GM18873 (cell line): ENCODE results near the gene LRRC32.
"Not testable (repeated sequence)": the region's sequence is repeated elsewhere in the genome, so short reads cannot be mapped to it uniquely, and the experiment has no call there.

Source experiments
- ATAC-seq: cut with Tn5 transposase; IDR thresholded peaks from one replicate; pipeline ENCODE4 v1.9.1; 2021; ENCODE audit warnings: mild to moderate bottlenecking, moderate library complexity, moderate number of reproducible peaks; ENCODE audit not compliant: unreplicated experiment, low FRiP score

Gene LRRC32

DNA sequence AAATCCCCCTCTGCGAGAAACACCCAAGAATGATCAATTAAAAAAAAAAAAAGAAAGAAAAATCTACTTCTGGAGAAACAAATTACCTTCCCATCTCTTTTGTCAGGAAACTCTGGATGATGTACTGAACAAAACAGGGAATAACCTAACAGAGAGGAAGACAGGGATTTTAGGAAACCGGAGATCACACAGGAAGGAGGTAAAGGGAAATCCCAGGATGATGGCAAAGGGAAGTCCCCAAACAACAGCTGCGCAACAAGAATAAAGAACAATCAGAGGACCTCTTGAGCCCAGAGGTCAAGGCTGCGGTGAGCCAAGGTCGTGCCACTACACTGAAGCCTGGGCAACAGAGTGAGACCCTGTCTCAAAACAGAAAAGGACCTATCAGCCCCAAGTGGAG is 50.7 kb downstream of the LRRC32 start:
- not testable (repeated sequence) for ATAC-seq

DNA sequence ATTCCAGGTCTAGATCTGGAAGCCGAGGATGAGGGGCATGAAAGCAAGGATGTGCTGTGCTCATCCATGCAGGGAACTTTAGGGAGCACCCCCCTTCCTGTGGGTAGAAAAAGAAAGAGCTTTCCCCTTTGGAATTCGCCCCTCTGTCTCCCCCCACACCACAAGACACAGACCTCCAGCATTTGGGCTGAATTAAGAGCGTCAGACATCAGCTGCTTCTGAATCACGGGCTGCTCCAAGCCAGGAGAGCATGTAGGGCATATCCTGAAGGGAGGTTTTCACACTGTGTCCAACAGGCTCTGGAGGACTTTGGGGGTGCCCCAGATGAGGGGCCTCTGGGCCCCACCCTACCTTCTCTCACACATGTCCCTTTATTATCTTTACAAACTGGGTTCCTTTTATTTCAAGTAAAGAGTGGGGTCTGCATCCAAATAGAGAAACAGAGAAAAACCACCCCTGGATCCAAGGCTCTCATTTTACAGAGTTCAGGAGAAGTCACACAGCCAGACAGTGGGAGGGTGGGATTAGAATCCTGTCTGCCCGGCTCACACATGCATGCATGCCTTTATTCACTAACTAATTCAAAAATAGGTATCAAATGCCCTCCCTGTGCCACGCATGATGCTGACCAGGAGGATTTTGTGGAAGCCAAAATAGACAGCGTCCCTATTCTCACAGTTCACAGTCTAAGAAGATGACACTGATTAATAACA is 52.8 kb downstream of the LRRC32 start:
- no peak for ATAC-seq

DNA sequence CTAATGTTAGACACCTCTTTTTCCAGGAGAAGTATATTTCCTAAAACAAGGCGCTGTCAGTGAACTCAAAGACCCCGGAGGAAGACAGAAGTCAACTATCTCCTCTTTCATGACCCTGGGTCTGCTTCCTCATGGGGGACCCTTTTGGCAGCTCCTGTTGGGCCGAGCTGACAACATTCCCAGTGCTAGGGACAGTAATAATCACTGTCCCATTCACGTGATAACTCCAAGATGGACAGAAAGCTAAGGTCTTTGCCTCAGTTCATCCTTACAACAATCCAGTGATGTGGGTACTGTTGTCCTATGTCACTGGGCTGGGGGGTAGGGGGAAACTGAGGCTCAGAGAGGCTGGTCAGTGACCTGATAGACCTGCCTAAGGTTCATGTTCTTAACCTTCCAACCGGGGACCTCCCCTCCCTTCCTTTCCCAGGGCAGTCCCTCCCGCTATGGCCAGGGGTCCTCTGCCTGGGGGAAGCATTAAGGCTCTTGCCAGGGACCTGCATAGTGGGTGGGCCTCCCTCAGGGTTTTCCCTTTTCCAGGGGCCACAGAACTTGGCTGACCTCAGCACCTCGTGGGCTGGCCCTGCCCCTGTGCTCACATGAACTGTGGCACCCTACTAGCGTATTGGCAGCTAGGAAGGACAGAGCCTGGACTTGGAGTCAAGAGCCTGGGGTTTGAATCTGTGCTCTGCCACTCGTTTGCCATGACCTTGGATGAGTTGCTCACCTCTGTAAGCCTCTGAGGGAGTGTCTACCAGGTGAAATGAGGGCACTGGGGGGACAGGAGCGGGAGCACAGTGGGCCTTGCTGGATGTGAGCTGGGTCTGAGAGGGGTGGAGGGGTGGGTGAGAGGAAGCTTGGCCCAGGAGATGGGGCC is 53.6 kb downstream of the LRRC32 start:
- ATAC-seq: no peak

DNA sequence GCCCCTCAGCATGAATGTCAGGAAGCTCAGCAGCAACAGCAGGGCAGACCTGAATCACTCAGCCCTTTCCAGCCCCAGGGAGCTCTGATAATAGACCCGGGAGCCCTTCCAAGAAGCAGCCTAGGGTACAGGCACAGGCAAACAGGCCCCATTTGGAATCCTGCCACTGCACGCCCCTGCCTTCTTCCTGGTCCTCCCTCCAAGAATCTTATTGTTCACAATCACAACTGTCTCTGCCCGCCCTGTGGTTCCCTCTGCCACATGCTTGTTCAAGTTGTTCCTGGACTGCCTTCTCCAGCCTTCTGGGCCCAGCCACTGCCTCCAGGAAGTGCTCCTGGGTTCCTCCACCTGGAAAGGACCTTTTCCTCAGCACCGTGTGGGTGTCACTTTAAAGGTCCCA is 54.6 kb downstream of the LRRC32 start:
- no peak for ATAC-seq

DNA sequence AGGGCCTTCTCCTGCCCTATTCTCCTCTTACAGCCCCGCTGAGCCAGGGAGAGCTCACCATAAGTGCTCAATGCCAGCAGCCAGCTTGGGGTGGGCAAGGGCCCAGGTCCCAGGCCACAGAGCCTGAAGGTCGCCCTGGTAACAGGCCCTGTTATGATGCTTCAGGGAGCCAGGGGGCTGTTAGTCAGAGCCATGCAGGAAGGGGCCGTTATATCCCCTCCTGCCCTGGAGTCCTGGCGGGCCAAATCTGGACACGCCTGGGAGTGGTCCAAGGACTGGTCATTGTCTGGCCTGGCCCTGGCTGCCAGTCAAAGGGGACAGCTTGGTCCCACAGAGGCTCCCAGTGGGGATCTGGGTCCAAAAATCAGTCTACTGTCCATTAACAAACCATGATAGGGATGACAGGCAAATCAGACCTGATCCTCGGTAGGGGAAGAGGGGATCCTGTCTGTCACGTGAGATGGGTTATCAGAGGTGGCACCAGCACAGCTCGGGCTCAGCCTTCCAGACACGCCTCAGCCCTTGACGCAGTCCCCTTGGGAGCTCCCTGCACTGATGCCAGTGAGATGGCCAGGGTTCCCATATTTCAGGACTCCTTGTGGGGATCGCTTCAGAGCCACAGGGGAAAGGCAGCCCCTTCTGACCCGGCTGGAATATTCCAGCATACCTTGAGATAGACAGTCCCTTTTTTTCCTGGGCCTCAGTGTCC is 55.9 kb downstream of the LRRC32 start:
- no peak for ATAC-seq

DNA sequence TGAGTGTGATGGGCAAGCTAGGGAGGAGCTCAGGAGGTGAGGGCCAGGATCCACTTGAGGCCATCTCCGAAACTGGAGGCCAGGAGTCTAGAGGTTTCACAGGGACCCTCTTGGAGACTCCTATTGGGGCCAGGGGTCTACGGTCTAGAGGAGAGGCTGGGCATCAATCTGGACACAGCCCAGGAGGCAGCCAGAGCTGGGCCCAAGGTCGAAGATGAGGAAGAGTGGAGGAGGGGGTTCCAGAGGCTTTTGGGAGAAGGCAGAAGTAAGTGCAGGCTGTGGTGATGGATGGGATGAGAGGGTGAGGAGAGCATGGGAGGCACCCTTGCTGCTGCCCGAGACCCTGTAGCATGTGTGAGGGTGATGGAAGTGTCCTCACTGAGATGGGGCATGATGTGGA is 56.6 kb downstream of the LRRC32 start:
- no peak for ATAC-seq

DNA sequence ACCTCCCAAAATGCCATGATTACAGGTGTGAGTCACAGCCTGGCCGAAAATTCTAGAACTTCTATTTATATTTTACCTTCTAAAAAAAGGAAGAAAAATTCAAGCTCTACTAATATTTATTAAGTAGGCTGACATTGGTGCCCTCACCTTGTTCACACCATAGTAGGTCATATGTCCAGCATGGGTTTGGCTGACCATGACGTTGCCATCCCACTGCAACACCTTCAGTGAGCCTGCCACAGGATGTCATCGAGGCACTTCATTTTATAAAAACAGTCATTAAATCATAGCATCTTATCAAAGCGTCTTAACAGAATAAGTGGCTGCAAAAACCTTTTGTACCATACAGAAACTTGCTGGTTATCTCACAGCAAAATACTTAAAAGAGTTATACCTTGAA is 58.3 kb downstream of the LRRC32 start:
- ATAC-seq: no peak

DNA sequence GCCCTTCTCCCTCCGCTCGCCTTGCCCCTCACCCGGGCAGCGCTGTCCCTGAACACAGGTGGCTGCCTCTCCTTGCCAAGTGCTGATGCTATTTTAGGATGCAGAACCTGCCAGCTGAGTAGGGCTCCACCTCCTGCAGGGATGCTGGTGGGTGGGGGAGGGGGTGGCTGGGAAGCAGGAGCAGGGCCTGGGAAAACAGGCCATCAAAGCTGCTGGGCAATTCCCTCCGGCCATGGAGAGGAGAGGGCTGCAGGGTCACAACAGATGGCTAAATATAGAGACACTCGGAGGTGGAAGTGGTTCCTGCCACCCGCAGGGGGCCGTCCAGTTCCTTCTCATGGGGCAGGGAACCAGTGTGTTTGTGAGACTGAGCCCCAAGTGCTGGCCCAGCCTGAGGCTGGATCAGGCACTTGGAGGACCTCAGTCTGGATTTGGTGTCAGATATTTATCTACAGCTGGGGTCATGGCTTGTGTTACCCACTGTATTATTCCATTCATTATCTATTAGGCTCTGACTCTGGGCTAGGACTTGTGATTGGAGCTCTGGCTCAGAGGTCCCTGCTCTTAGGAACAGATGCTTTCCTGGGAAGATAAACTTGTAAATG is 59.6 kb downstream of the LRRC32 start:
- ATAC-seq: no peak

DNA sequence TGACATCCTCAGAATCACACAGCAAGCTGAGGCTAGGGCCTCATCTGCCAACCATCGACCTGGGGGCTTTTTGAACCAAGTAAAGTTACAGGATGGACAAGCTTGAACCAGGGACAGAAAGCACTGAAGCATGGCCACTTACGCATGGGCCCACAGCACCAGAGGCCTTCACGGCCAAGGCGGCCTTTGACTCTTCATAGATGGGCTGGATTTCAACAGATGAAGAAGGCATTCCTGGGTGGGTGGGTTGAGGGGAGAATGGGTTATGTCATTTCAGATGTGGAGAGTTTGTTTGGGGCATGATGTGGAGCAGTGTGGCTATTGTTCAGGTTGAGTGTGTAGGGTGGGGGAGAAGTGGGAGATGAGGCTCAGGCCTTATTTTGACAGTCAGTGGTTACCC is 60.2 kb downstream of the LRRC32 start:
- ATAC-seq: no peak

DNA sequence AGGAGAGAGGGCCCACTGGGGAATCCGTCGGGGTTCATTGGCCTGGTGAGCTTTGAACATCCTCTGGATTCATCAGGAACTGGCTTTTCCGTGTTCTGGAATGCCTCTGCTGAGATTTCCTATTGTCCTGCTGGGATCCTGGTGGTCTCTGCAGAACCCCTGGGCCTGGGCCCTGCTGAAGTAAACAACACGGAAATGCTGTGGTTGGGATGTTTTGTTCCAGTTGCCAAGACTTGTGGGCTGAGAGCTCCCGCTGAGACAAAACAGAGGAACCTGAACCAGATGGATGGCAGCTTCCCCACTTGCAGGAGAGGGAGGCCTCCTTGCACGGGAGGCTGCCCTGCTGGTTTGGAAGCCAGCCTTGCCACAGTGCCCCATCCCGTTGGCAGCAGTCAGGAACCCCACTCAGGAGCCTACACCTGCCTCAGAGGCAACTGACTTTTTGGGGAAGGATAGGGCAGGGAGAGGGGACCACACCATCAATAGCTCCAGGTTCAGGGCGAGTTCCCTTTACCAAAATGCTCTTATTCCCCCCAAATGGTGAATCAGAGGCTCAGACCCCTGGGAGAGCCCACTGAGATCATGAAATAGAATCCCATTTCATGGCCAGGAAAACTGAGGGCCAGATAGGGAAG is 60.7 kb downstream of the LRRC32 start:
- no peak for ATAC-seq

DNA sequence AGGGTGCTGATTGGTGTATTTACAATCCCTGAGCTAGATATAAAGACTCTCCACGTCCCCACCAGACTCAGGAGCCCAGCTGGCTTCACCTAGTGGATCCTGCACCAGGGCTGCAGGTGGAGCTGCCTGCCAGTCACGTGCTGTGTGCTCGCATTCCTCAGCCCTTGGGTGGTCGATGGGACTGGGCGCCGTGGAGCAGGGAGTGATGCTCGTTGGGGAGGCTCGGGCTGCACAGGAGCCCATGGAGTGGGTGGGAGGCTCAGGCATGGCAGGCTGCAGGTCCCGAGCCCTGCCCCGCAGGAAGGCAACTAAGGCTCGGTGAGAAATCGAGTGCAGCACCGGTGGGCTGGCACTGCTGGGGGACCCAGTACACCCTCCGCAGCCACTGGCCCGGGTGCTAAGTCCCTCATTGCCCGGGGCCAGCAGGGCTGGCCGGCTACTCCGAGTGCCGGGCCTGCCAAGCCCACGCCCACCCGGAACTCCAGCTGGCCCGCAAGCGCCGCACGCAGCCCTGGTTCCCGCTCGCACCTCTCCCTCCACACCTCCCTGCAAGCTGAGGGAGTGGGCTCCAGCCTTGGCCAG is 61.6 kb downstream of the LRRC32 start:
- not testable (repeated sequence) for ATAC-seq

DNA sequence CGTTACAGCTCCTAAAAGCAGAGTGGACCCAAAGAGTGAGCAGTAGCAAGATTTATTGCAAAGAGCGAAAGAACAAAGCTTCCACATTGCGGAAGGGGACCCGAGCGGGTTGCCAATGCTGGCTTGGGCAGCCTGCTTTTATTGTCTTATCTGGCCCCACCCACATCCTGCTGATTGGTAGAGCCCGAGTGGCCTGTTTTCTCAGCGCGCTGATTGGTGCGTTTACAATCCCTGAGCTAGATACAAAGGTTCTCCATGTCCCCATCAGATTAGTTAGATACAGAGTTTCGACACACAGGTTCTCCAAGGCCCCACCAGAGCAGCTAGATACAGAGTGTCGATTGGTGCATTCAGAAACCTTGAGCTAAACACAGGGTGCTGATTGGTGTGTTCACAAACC is 62.3 kb downstream of the LRRC32 start:
- ATAC-seq: not testable (repeated sequence)
